Measurements from ENCODE around the gene DALRD3. TPM values are rescaled to one million over a fixed set of nuclear protein-coding genes. Genes with fewer than 3 reads are reported as not detected.

The DALRD3 gene
- total RNA-seq, 1 donor from 2014 or later, result 35.4 TPM

DNA sequence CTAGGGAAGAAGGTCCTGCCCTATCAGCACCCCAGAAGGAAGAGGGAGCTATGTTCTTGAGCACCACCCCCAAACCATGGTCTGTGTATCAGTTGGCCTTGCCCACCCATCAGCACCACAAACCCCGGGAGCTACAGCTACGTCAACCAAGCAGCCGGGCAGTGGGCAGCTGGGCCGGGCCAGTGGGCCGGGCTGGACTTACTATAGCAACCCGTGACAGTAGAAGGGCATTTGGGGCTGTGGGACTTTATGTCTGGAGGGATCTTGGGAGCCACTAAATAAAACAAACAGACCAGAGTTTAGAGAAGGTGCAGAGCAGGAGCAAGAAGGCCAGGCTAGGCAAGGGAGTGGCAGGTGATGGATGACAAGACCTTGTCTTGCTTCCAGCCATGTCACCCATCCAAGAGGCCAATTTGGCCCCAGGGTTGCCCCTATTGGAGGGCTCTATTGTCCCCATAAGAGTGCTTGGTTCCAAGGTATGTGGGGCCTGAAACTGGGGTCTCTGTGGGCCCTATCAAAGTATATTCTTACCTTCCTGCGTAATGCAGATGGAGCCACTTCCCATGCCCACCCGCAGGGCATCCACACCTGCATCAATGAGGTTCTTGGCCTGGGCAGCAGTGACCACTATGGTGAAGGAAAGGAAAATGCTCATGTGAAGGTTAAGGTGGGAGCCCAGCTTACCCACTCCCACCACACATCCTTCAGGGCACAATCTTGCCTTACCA lies 7.6 kb upstream of the DALRD3 start:
- intact Hi-C loops (cut with DNase I), result no loop called here
- peaks cover 0 to 33% of the 10 kb centered on the region in 2 donors for H3K36me3 ChIP-seq

DNA sequence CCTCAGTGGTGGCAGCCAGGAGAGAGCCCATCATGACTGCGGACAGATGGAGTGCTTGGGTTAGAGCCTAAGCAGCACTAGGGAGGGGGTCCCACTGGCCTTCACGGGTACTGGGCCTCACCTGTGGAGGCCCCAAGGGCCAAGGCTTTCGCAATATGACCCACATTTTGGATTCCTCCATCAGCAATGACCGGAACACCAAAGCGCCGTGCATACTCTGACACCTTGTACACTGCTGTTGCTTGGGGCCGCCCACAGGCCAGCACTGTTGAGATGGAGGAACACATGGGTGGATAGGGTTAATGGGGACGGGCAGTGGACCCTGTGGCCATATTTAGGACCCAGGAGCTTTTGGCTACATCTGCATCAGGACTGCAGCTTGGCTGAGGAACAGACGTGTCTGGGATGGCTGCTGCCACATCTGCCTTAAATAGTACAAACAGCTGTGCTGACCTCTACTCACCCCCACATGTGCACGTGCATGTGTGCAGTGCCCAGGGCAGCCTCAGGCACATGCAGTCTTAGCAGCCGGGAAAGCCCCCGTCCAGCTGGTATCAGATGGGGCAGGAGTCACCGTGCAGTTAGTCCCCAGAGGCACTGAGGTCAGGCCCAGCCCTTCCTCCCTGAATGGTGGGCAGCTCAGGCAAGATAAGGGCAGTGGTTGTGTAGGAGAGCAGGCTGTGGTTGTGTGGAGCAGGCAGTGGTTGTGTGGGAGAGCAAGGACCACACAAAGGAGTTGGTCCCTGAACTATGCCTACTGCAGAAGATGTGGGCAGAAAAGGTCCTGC lies 6.8 kb upstream of the DALRD3 start:
- H3K4me3 ChIP-seq, result no peak overlapping the region
- peaks cover 39% of the 10 kb centered on the region for H3K4me1 ChIP-seq
- no peak for TF ChIP-seq POLR2AphosphoS5 (IDR thresholded peaks at IDR 0.05; ENCODE audit: insufficient read depth in 1 of 2, low read depth in 1 of 2)
- TF ChIP-seq, protein P1, sequence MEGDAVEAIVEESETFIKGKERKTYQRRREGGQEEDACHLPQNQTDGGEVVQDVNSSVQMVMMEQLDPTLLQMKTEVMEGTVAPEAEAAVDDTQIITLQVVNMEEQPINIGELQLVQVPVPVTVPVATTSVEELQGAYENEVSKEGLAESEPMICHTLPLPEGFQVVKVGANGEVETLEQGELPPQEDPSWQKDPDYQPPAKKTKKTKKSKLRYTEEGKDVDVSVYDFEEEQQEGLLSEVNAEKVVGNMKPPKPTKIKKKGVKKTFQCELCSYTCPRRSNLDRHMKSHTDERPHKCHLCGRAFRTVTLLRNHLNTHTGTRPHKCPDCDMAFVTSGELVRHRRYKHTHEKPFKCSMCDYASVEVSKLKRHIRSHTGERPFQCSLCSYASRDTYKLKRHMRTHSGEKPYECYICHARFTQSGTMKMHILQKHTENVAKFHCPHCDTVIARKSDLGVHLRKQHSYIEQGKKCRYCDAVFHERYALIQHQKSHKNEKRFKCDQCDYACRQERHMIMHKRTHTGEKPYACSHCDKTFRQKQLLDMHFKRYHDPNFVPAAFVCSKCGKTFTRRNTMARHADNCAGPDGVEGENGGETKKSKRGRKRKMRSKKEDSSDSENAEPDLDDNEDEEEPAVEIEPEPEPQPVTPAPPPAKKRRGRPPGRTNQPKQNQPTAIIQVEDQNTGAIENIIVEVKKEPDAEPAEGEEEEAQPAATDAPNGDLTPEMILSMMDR (IDR thresholded peaks at IDR 0.05), result no peak
- no peak for TF ChIP-seq POLR2A (IDR thresholded peaks at IDR 0.05)
- DNase-seq (ENCODE audit: extremely low spot score in 2 of 2), result no peak
- H3K36me3 ChIP-seq, result peaks cover 0 to 33% of the 10 kb centered on the region in 2 donors
- intact Hi-C loops (cut with DNase I), result no loop called here
- no peaks in the 10 kb centered on the region for H3K9me3 ChIP-seq
- no peak overlapping the region for H3K27ac ChIP-seq
- H3K27me3 ChIP-seq, result no peaks in the 10 kb centered on the region

More for the DNA sequence above, 7.6 kb upstream of the DALRD3 start:
- TF ChIP-seq, protein P1 (IDR thresholded peaks at IDR 0.05), result no peak
- TF ChIP-seq POLR2AphosphoS5 (IDR thresholded peaks at IDR 0.05; ENCODE audit: insufficient read depth in 1 of 2, low read depth in 1 of 2) (no peak), POLR2A (IDR thresholded peaks at IDR 0.05) (no peak)
- H3K27ac ChIP-seq, result no peak overlapping the region
- no peaks in the 10 kb centered on the region for H3K9me3 ChIP-seq
- DNase-seq (ENCODE audit: extremely low spot score in 2 of 2), result no peak
- peaks cover 31% of the 10 kb centered on the region for H3K4me1 ChIP-seq
- H3K27me3 ChIP-seq, result no peaks in the 10 kb centered on the region
- no peak overlapping the region for H3K4me3 ChIP-seq

DNA sequence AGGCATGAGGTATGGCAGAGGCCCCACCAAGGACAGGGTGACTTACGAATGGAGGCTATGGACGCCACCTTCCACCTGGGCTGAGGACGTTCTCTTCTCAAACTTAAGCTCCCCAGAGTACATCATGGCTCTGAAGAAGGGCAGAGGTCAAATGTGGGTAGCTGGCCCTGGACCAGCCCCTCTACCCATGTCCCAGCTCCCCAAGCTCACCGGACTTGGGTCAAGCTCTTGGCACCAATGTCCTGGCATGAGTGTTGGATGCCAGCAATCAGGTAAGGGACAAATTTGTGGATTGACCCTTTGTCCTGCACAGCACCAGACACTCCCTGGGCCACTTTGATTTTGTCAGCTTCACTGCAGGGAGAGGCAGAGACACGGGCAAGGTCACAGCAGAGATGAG lies 6.1 kb upstream of the DALRD3 start:
- H3K36me3 ChIP-seq, result peaks cover 0 to 33% of the 10 kb centered on the region in 2 donors
- intact Hi-C loops (cut with DNase I), result no loop called here
- no peaks in the 10 kb centered on the region for H3K9me3 ChIP-seq
- H3K27me3 ChIP-seq, result no peaks in the 10 kb centered on the region
- H3K4me3 ChIP-seq, result no peak overlapping the region
- no peak overlapping the region for H3K27ac ChIP-seq
- TF ChIP-seq POLR2A (IDR thresholded peaks at IDR 0.05) (no peak), POLR2AphosphoS5 (IDR thresholded peaks at IDR 0.05; ENCODE audit: insufficient read depth in 1 of 2, low read depth in 1 of 2) (no peak)
- TF ChIP-seq, protein P1 (IDR thresholded peaks at IDR 0.05), result no peak
- peaks cover 46% of the 10 kb centered on the region for H3K4me1 ChIP-seq
- no peak for DNase-seq (ENCODE audit: extremely low spot score in 2 of 2)

DNA sequence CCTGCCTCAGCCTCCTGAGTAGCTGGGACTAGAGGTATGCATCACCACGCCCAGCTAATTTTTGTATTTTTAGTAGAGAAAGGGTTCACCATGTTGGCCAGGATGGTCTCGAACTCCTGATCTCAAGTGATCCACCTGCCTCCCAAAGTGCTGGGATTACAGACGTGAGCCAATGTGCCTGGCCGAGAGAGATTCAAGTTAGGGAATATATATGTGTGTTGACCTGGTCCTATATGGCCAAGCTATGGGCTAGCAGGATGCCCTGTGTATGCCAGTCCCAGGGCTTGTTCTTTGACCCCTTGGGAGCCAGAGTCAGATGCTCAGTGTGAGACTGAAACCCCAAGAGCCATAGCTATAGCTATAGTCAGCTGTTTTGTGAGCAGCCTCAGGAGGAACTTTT lies 5.4 kb upstream of the DALRD3 start:
- intact Hi-C loops (cut with DNase I), result no loop called here

More for the DNA sequence above, 5.4 kb upstream of the DALRD3 start:
- H3K9me3 ChIP-seq, result no peaks in the 10 kb centered on the region
- H3K36me3 ChIP-seq, result peaks cover 0 to 33% of the 10 kb centered on the region in 2 donors
- no peak overlapping the region for H3K4me3 ChIP-seq
- TF ChIP-seq, protein P1 (IDR thresholded peaks at IDR 0.05), result no peak
- TF ChIP-seq POLR2AphosphoS5 (IDR thresholded peaks at IDR 0.05; ENCODE audit: insufficient read depth in 1 of 2, low read depth in 1 of 2) (no peak), POLR2A (IDR thresholded peaks at IDR 0.05) (no peak)
- peaks cover 51% of the 10 kb centered on the region for H3K4me1 ChIP-seq
- no peaks in the 10 kb centered on the region for H3K27me3 ChIP-seq
- no peak for DNase-seq (ENCODE audit: extremely low spot score in 2 of 2)
- no peak overlapping the region for H3K27ac ChIP-seq

All from vagina (tissue), 2 donors.